Endothelial cell of umbilical vein (primary cell): ENCODE results near the gene STK10. TPM values are rescaled to one million over a fixed set of nuclear protein-coding genes. Genes with fewer than 3 reads are reported as not detected.

Experiments used
- BruUV-seq: library from RNA; stranded (reverse); fragments of 400-500 nt; replicated peaks from 2 replicates; lab custom pipeline; 2021; lab: Mats Ljungman, UMichigan
- CTCF ChIA-PET: fragments of 300-600, 350-600 bp; sonication (Branson Sonifier 250); formaldehyde crosslinking; loops from one replicate; lab custom pipeline; 2021; ENCODE audit warnings: antibody characterized with exemption, inconsistent platforms; lab: Charles Lee
- POLR2A ChIA-PET: fragments of 300-600, 350-600 bp; sonication (Branson Sonifier 250); formaldehyde crosslinking; loops from one replicate; lab custom pipeline; 2021; ENCODE audit warnings: antibody characterized with exemption, inconsistent platforms; lab: Charles Lee
- DNase-seq: peaks from one replicate; pipeline ENCODE4 v3.0.0-alpha.2; 2011; ENCODE audit warnings: low read depth, low spot score
- FAIRE-seq: peaks from 2 replicates; lab custom pipeline; 2011; peaks lifted over from hg19 to GRCh38; lab: Jason Lieb, UNC
- H2AFZ ChIP-seq: 2 replicates; pipeline ENCODE4 v1.6.0; 2012; ENCODE audit warnings: low read depth, low read length, control low read depth, inconsistent platforms
- H3K27ac ChIP-seq: 2 replicates; pipeline ENCODE4 v1.5.1; 2011; ENCODE audit warnings: low read depth, mild to moderate bottlenecking, control low read depth, low read length, moderate library complexity; ENCODE audit not compliant: insufficient read depth
- H3K27me3 ChIP-seq, 2 experiments: 2 replicates each; pipeline versions ENCODE4 v1.6.0 to v1.6.1; 2011; ENCODE audit warnings: low read length in 2 of 2, mixed read lengths in 1 of 2; ENCODE audit not compliant: control insufficient read depth in 2 of 2, insufficient read depth in 2 of 2
- H3K36me3 ChIP-seq, 2 experiments: 2 replicates in 1 of 2; 3 replicates in 1 of 2; pipeline ENCODE4 v1.5.1; 2011; ENCODE audit warnings: low read length in 2 of 2, mild to moderate bottlenecking in 1 of 2, moderate library complexity in 1 of 2; ENCODE audit not compliant: control insufficient read depth in 2 of 2, insufficient read depth in 2 of 2; ENCODE audit errors: extremely low read depth in 1 of 2
- H3K4me1 ChIP-seq: 3 replicates; pipeline ENCODE4 v1.5.1; 2011; ENCODE audit warnings: mild to moderate bottlenecking, low read length; ENCODE audit not compliant: control insufficient read depth, insufficient read depth; ENCODE audit errors: extremely low read depth
- H3K4me2 ChIP-seq: 2 replicates; pipeline ENCODE4 v1.6.1; 2011; ENCODE audit warnings: low read length, control low read depth, mixed read lengths; ENCODE audit not compliant: insufficient read depth
- H3K4me3 ChIP-seq, 3 experiments: fragments of 200-600 bp in 1 of 3; sonication (generic), shearing (Covaris generic) in 1 of 3; replicated peaks in 1 of 3; 2 replicates each; pipeline ENCODE4 v1.5.1; 2011 to 2016; ENCODE audit warnings: control low read depth in 3 of 3, low read length in 3 of 3, mild to moderate bottlenecking in 2 of 3, inconsistent platforms in 1 of 3, low read depth in 1 of 3, moderate library complexity in 1 of 3; ENCODE audit not compliant: insufficient read depth in 1 of 3
- H3K79me2 ChIP-seq: 2 replicates; pipeline ENCODE4 v1.6.0; 2012; ENCODE audit warnings: low read length, inconsistent platforms; ENCODE audit not compliant: control insufficient read depth, insufficient read depth
- H3K9ac ChIP-seq: replicated peaks from 2 replicates; pipeline ENCODE3; 2011; ENCODE audit warnings: low read length, control low read depth; ENCODE audit not compliant: insufficient read depth; ENCODE audit errors: extremely low read depth
- H3K9me1 ChIP-seq: replicated peaks from 3 replicates; pipeline ENCODE4 v1.6.0; 2011; ENCODE audit warnings: mild to moderate bottlenecking, low read length; ENCODE audit not compliant: control insufficient read depth, insufficient read depth; ENCODE audit errors: extremely low read depth
- H3K9me3 ChIP-seq: replicated peaks from 2 replicates; pipeline ENCODE4 v1.5.1; 2012; ENCODE audit warnings: low read length, inconsistent platforms; ENCODE audit not compliant: control insufficient read depth, insufficient read depth
- H4K20me1 ChIP-seq: replicated peaks from 2 replicates; pipeline ENCODE3; 2011; ENCODE audit warnings: mild to moderate bottlenecking, low read length; ENCODE audit not compliant: control insufficient read depth, insufficient read depth; ENCODE audit errors: extremely low read depth
- EZH2 ChIP-seq: IDR thresholded peaks from 2 replicates; pipeline ENCODE4 v1.6.1; 2012; ENCODE audit warnings: borderline replicate concordance, low read depth, mild to moderate bottlenecking, moderate library complexity, low read length, inconsistent platforms; ENCODE audit not compliant: severe bottlenecking
- FOS ChIP-seq: IDR thresholded peaks from 2 replicates; pipeline ENCODE4 v1.6.1; 2011; ENCODE audit warnings: mild to moderate bottlenecking, low read length, moderate library complexity, borderline replicate concordance; ENCODE audit not compliant: insufficient read depth
- GATA2 ChIP-seq: IDR thresholded peaks from 2 replicates; pipeline ENCODE4 v1.7.0; 2011; ENCODE audit warnings: low read depth, mild to moderate bottlenecking, moderate library complexity, mixed read lengths, low read length; ENCODE audit not compliant: insufficient read length, insufficient read depth
- JUN ChIP-seq: IDR thresholded peaks from 2 replicates; pipeline ENCODE4 v1.6.1; 2011; ENCODE audit warnings: borderline replicate concordance, low read depth; ENCODE audit not compliant: insufficient read length, insufficient read depth
- MAX ChIP-seq: IDR thresholded peaks from 2 replicates; pipeline ENCODE4 v1.6.1; 2011; ENCODE audit not compliant: insufficient read depth, insufficient read length
- MYC ChIP-seq: IDR thresholded peaks from one replicate; pipeline ENCODE4 v1.6.1; 2011; ENCODE audit warnings: mild to moderate bottlenecking, low read depth, low read length
- POLR2A ChIP-seq: IDR thresholded peaks from 2 replicates; pipeline ENCODE4 v1.6.1; 2012; ENCODE audit warnings: low read depth, mild to moderate bottlenecking, control low read depth, low read length
- POLR2AphosphoS5 ChIP-seq: IDR thresholded peaks from 2 replicates; pipeline ENCODE4 v1.6.1; 2012; ENCODE audit warnings: low read depth, mild to moderate bottlenecking, control low read depth, low read length, moderate library complexity; ENCODE audit not compliant: insufficient read depth
- dilution Hi-C: fragments of 300-500 bp; cut with MboI; formaldehyde crosslinking; loops from one replicate; pipeline ENCODE4 v1.15.0; 2019; ENCODE audit warnings: low sequenced_read_pairs; ENCODE audit not compliant: extremely low pct_ligation_motif_present
- intact Hi-C: fragments of 100-400 bp; cut with micrococcal nuclease; formaldehyde crosslinking; loops from one replicate; pipeline ENCODE4 v1.10.0; 2022
- polyA plus RNA-seq, 4 experiments: library from polyadenylated mRNA; depleted of rRNA in 3 of 4; stranded (reverse) in 3 of 4; unstranded in 1 of 4; fragments of >200 nt; gene quantifications; 2 replicates each; pipeline versions ENCODE4 v1.2.1 to v1.2.3, GENCODE V29; 2011 to 2012; ENCODE audit warnings: missing spikeins in 1 of 4
- total RNA-seq: library from RNA; stranded (reverse); gene quantifications from 2 replicates; pipeline ENCODE4 v1.2.3, GENCODE V29; 2021
- TF ChIP-seq, protein P1 (sequence below), 2 donors: IDR thresholded peaks; 1 replicate in 1 of 2; 2 replicates in 1 of 2; pipeline ENCODE4 v1.5.1; 2011; ENCODE audit warnings: low read length in 2 of 2, mild to moderate bottlenecking in 2 of 2, moderate library complexity in 2 of 2, control low read depth in 1 of 2, inconsistent platforms in 1 of 2, low read depth in 1 of 2; ENCODE audit not compliant: insufficient read depth in 1 of 2; ENCODE audit errors: extremely low read depth in 1 of 2

STK10 gene
- total and polyA plus RNA-seq, 2 donors (not counting 3 experiments of a cell fraction or from before 2014, with no cell fraction given) = 16.9 to 47.2 TPM

DNA sequence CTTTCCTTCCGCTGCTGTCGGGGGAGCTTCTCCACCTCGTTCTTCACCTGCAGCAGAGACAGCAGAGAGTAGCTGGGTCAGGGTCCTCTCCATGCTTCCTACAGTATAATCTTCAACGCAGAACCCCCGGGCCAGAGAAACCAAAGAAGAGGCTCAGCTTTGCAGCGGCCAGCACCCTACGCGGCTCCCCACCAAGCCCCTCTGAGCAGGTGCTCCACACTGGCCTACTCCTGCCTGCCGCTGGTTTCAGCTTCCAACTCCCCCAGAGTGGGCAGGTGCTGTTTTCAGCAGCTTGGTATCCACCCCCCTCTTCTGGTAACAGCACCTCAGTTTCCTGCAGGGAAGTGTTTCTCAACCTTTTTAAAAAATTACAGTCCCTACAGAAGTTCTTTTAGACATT, 123.3 kb downstream of the STK10 start:
- intact Hi-C loops (no loop called here), dilution Hi-C loops (no loop called here)
- ChIA-PET CTCF (interaction anchor here (1.3 to 4.1 kb wide), 2 partner anchors 124 to 153 kb away, joined by 3 to 19 read pairs; no protein-coding TSS in a partner anchor), POLR2A (no interaction called here)
- Histone ChIP-seq H3K9ac (no peak overlapping the region), H3K9me1 (no peaks in the 10 kb centered on the region), H3K4me1 (no peaks in the 10 kb centered on the region), H3K79me2 (no peaks in the 10 kb centered on the region), H3K36me3 (peaks cover 0 to 12% of the 10 kb centered on the region in 2 experiments), H3K27me3 (no peaks in the 10 kb centered on the region), H2AFZ (no peak overlapping the region), H3K9me3 (no peaks in the 10 kb centered on the region), H3K27ac (no peak overlapping the region), H4K20me1 (no peaks in the 10 kb centered on the region), H3K4me2 (no peak overlapping the region), H3K4me3 (no peak overlapping the region)
- FAIRE-seq = no peak
- no peak for DNase-seq
- no TSS peak for BruUV-seq
- no peak for TF ChIP-seq GATA2
- TF ChIP-seq EZH2 = no peak
- no peak for TF ChIP-seq MYC
- no peak for TF ChIP-seq JUN
- TF ChIP-seq POLR2A = no peak
- TF ChIP-seq POLR2AphosphoS5 = no peak

GRCh38 chr5:172064358-172064757, 123.7 kb downstream of the STK10 start:
- intact Hi-C loops = no loop called here
- no peak for TF ChIP-seq POLR2AphosphoS5
- TF ChIP-seq, protein P1, sequence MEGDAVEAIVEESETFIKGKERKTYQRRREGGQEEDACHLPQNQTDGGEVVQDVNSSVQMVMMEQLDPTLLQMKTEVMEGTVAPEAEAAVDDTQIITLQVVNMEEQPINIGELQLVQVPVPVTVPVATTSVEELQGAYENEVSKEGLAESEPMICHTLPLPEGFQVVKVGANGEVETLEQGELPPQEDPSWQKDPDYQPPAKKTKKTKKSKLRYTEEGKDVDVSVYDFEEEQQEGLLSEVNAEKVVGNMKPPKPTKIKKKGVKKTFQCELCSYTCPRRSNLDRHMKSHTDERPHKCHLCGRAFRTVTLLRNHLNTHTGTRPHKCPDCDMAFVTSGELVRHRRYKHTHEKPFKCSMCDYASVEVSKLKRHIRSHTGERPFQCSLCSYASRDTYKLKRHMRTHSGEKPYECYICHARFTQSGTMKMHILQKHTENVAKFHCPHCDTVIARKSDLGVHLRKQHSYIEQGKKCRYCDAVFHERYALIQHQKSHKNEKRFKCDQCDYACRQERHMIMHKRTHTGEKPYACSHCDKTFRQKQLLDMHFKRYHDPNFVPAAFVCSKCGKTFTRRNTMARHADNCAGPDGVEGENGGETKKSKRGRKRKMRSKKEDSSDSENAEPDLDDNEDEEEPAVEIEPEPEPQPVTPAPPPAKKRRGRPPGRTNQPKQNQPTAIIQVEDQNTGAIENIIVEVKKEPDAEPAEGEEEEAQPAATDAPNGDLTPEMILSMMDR (IDR thresholded peaks at IDR 0.05; ENCODE audit: extremely low read depth in 1 of 2, insufficient read depth in 1 of 2, low read depth in 1 of 2, low read length in 2 of 2) = no peak
- TF ChIP-seq POLR2A = no peak
- TF ChIP-seq JUN = no peak
- TF ChIP-seq MYC = no peak
- TF ChIP-seq FOS = no peak
- no peak for TF ChIP-seq MAX
- no peak for TF ChIP-seq EZH2
- TF ChIP-seq GATA2 = no peak
- ChIA-PET CTCF (interaction anchor here (1.3 to 4.1 kb wide), 2 partner anchors 125 to 152 kb away, joined by 3 to 19 read pairs; no protein-coding TSS in a partner anchor), POLR2A (no interaction called here)
- dilution Hi-C loops = no loop called here
- DNase-seq = no peak
- Histone ChIP-seq H2AFZ (no peak overlapping the region), H3K79me2 (no peaks in the 10 kb centered on the region), H3K4me1 (no peaks in the 10 kb centered on the region), H3K4me2 (no peak overlapping the region), H3K27me3 (no peaks in the 10 kb centered on the region), H3K9me1 (no peaks in the 10 kb centered on the region), H3K27ac (no peak overlapping the region), H3K4me3 (no peak overlapping the region), H3K9ac (no peak overlapping the region), H4K20me1 (no peaks in the 10 kb centered on the region), H3K9me3 (no peaks in the 10 kb centered on the region), H3K36me3 (peaks cover 0 to 12% of the 10 kb centered on the region in 2 experiments)
- FAIRE-seq = no peak
- no TSS peak for BruUV-seq
